Activated naive CD8-positive, alpha-beta T cell treated with anti-CD3 and anti-CD28 coated beads, Interleukin-2, amount 10 ng/mL, durations not matched to agents 7 days and 5 days (primary cell): ENCODE data around the gene HS3ST5. TPM values are rescaled to one million over a fixed set of nuclear protein-coding genes. Genes with fewer than 3 reads are reported as not detected.
"Not testable (repeated sequence)": the region's sequence is repeated elsewhere in the genome, so short reads cannot be mapped to it uniquely, and the experiment has no call there.

ENCODE experiments used
- ATAC-seq: fragments of 150-1000 bp; cut with Tn5 transposase; one replicate; pipeline ENCODE4 v1.10.0; 2021; ENCODE audit warnings: low read depth, moderate library complexity
- POLR2A ChIA-PET: fragments of 350-600 bp; sonication (Branson Sonifier 250); formaldehyde crosslinking; loops from one replicate; lab custom pipeline; 2021; ENCODE audit warnings: antibody characterized with exemption; lab: Charles Lee
- DNase-seq: peaks from one replicate; pipeline ENCODE4 v3.0.0; 2021
- H3K27ac Mint-ChIP-seq: one replicate; pipeline ENCODE4 v1.8.0; 2022; ENCODE audit warnings: mild to moderate bottlenecking, mixed read lengths
- H3K27me3 Mint-ChIP-seq: one replicate; pipeline ENCODE4 v1.8.0; 2022; ENCODE audit warnings: mild to moderate bottlenecking, moderate library complexity, mixed read lengths
- H3K36me3 Mint-ChIP-seq: one replicate; pipeline ENCODE4 v1.8.0; 2021; ENCODE audit warnings: mild to moderate bottlenecking, mixed read lengths
- H3K4me1 Mint-ChIP-seq: one replicate; pipeline ENCODE4 v1.8.0; 2021; ENCODE audit warnings: mixed read lengths
- H3K4me3 Mint-ChIP-seq: one replicate; pipeline ENCODE4 v1.8.0; 2022; ENCODE audit warnings: mild to moderate bottlenecking, moderate library complexity, mixed read lengths
- H3K9me3 Mint-ChIP-seq: one replicate; pipeline ENCODE4 v1.8.0; 2021; ENCODE audit warnings: mixed read lengths
- total RNA-seq, 2 experiments: library from RNA; stranded (reverse); gene quantifications; one replicate each; pipeline ENCODE4 v1.2.3, GENCODE V29; 2021

Gene HS3ST5
- total RNA-seq, 2 experiments from 2014 or later, result not detected

DNA sequence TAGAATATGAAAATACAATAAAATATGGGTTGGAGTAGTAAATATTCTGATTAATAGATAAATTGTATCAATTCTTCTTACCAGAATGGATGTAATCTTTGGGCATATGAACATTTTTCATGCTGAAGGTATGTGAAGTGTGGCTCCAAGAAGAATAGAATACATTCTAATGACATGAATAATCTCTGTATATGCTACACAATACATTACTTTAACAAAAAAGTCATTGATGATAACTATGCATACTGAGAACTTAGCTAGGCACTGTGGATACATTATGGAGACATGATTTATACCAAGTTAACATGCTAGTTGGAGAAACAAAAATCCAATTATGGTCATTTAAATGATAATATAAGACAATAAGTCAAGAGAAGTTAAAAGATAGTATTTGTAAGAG, 309.2 kb downstream of the HS3ST5 start:
- Mint-ChIP-seq H3K27me3 (peaks cover 6% of the 10 kb centered on the region), H3K4me3 (no peak overlapping the region), H3K36me3 (no peaks in the 10 kb centered on the region), H3K4me1 (no peaks in the 10 kb centered on the region), H3K27ac (no peak overlapping the region), H3K9me3 (no peaks in the 10 kb centered on the region)
- ATAC-seq, result no peak
- no peak for DNase-seq
- POLR2A ChIA-PET, result no interaction called here

GRCh38 chr6:114032721-114033120, 310.1 kb downstream of the HS3ST5 start:
- DNase-seq (no peak), ATAC-seq (no peak)
- POLR2A ChIA-PET, result no interaction called here
- Mint-ChIP-seq H3K27ac (no peak overlapping the region), H3K9me3 (no peaks in the 10 kb centered on the region), H3K4me3 (no peak overlapping the region), H3K27me3 (peaks cover 6% of the 10 kb centered on the region), H3K4me1 (no peaks in the 10 kb centered on the region), H3K36me3 (no peaks in the 10 kb centered on the region)

DNA sequence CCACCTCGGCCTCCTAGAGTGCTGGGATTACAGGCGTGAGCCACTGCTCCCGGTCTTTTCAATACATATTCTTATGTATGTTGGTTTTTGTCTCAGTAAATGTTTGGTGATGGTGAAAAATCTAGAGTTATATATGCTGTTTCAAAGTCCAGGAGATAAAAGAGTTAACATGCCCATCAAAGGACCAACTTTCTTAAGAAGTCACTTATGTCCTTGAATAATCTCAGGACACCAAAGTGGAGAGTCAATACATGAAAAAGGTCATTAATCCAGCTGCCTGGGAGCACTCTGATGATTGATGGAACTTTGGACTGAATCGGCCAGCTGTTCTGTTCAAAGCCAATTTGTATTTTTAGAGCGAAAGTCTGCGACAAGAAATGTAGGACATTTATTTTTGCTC, 312.1 kb downstream of the HS3ST5 start:
- POLR2A ChIA-PET, result no interaction called here
- no peaks in the 10 kb centered on the region for H3K36me3 Mint-ChIP-seq
- ATAC-seq (no peak), DNase-seq (no peak)
- H3K4me3 Mint-ChIP-seq, result no peak overlapping the region
- no peaks in the 10 kb centered on the region for H3K4me1 Mint-ChIP-seq
- no peaks in the 10 kb centered on the region for H3K9me3 Mint-ChIP-seq
- H3K27me3 Mint-ChIP-seq, result peaks cover 5% of the 10 kb centered on the region
- no peak overlapping the region for H3K27ac Mint-ChIP-seq

- no peaks in the 10 kb centered on the region for H3K36me3 Mint-ChIP-seq
- POLR2A ChIA-PET, result no interaction called here
- no peaks in the 10 kb centered on the region for H3K27me3 Mint-ChIP-seq
- no peaks in the 10 kb centered on the region for H3K4me1 Mint-ChIP-seq
- no peaks in the 10 kb centered on the region for H3K9me3 Mint-ChIP-seq
- DNase-seq (no peak), ATAC-seq (no peak)
- H3K4me3 Mint-ChIP-seq, result no peak overlapping the region
- H3K27ac Mint-ChIP-seq, result no peak overlapping the region
These were observed 318.1 kb downstream of the HS3ST5 start for GRCh38 chr6:114024746-114025145.

DNA sequence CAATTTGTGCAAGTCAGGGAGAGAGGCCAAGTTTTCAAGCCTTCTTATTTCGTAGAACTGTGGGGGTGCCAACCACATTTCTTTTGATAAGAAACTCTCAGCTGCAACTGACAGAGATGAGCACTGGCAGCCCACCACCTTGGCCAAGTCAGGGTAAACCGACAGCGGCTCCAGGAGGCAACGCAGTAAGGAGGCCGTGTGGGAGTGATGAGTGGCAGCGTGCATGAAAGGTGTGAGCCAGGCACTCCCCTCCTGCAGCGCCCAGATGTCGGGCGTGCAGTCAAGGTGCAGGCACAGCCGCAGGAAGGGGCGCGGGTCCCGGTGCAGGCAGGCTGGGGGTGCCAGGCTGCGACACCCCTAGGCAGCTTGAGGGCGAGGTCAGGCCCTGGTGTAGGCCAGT, 322.6 kb downstream of the HS3ST5 start:
- no peak for DNase-seq
- no peaks in the 10 kb centered on the region for H3K4me1 Mint-ChIP-seq
- ATAC-seq, result no peak
- POLR2A ChIA-PET, result no interaction called here
- no peaks in the 10 kb centered on the region for H3K36me3 Mint-ChIP-seq
- no peaks in the 10 kb centered on the region for H3K27me3 Mint-ChIP-seq
- H3K27ac Mint-ChIP-seq, result no peak overlapping the region
- no peak overlapping the region for H3K4me3 Mint-ChIP-seq
- no peaks in the 10 kb centered on the region for H3K9me3 Mint-ChIP-seq

DNA sequence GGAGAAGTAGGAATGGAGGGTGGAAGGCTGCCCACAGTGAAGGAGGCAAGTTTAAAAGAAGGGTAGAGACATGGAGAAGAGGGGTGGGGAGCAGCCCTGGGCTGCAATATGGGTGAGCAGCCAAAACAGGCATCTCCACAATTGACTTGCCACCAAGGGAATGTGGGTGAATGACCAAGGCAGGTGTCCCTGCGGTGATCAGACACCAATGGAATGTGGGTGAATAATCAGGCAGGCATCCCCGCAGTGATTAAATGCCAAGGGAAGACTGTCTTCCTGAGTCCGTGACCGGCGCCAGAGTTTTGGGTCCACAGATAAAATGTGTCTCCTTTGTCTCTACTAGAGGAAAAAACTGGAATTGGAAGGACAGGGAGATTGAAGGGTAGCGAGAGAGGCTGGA, 325.7 kb downstream of the HS3ST5 start:
- H3K36me3 Mint-ChIP-seq, H3K27me3 Mint-ChIP-seq, POLR2A ChIA-PET, H3K4me3 Mint-ChIP-seq, ATAC-seq, DNase-seq, H3K27ac Mint-ChIP-seq, H3K9me3 Mint-ChIP-seq, H3K4me1 Mint-ChIP-seq: not testable (repeated sequence)

DNA sequence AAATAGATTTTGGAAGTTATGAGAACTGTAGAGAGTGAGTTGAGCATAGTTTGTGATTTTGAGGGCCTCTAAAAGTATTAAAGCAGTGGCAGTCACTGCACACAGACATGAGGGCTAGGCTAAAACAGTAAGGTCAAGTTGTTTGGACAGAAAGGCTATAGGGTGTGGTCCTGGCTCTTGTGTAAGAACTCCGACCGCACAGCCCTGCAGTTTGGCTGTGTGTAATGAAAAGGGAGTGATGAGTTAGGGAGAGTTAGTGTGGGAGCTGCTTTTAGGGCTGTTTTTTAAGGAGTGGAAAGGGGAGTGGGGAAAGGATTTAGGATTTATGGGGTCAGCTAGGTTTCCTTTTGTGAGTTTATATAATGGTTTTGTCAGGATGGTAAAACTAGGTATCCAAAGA, 328.7 kb downstream of the HS3ST5 start:
- H3K27me3 Mint-ChIP-seq, ATAC-seq, H3K36me3 Mint-ChIP-seq: not testable (repeated sequence)

GRCh38 chr6:114011486-114011885, 331.3 kb downstream of the HS3ST5 start:
- H3K27ac Mint-ChIP-seq, H3K4me3 Mint-ChIP-seq, POLR2A ChIA-PET, ATAC-seq, H3K4me1 Mint-ChIP-seq, H3K9me3 Mint-ChIP-seq, H3K36me3 Mint-ChIP-seq, DNase-seq: not testable (repeated sequence)
- peaks cover 10% of the 10 kb centered on the region for H3K27me3 Mint-ChIP-seq

More for the DNA sequence above, 328.7 kb downstream of the HS3ST5 start:
- H3K9me3 Mint-ChIP-seq, H3K4me1 Mint-ChIP-seq, POLR2A ChIA-PET, DNase-seq, H3K27ac Mint-ChIP-seq, H3K4me3 Mint-ChIP-seq: not testable (repeated sequence)

DNA sequence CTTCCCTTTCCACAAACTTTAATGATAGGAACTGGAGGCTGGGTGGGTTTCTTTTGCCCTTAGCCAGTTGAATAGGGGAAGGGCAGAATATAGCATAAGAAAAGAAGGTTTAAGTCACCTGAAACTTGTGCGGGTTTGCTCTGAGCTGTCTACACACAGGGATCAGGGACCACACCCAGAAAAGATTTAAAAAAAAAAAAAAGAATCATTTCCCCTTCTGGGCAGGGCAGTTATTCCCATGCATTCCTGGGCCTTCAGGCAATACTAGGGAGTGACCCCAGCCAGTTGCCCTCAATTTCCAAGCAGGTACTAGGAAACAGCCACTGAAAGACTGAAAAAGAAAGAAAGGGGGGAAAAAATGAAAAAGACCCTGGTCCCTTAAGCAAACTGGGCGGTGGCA, 332.3 kb downstream of the HS3ST5 start:
- POLR2A ChIA-PET, result no interaction called here

GRCh38 chr6:114009192-114009591, 333.6 kb downstream of the HS3ST5 start:
- POLR2A ChIA-PET, result no interaction called here
- no peak overlapping the region for H3K27ac Mint-ChIP-seq
- H3K36me3 Mint-ChIP-seq, result no peaks in the 10 kb centered on the region
- H3K4me3 Mint-ChIP-seq, result no peak overlapping the region
- H3K4me1 Mint-ChIP-seq, result peaks cover 8% of the 10 kb centered on the region
- ATAC-seq, result no peak
- H3K9me3 Mint-ChIP-seq, result no peaks in the 10 kb centered on the region
- peaks cover 13% of the 10 kb centered on the region for H3K27me3 Mint-ChIP-seq
- DNase-seq, result no peak

More for the DNA sequence above, 332.3 kb downstream of the HS3ST5 start:
- peaks cover 8% of the 10 kb centered on the region for H3K4me1 Mint-ChIP-seq
- H3K4me3 Mint-ChIP-seq, result no peak overlapping the region
- no peak overlapping the region for H3K27ac Mint-ChIP-seq
- DNase-seq, result no peak
- H3K36me3 Mint-ChIP-seq, result no peaks in the 10 kb centered on the region
- peaks cover 10% of the 10 kb centered on the region for H3K27me3 Mint-ChIP-seq
- no peak for ATAC-seq
- no peaks in the 10 kb centered on the region for H3K9me3 Mint-ChIP-seq

DNA sequence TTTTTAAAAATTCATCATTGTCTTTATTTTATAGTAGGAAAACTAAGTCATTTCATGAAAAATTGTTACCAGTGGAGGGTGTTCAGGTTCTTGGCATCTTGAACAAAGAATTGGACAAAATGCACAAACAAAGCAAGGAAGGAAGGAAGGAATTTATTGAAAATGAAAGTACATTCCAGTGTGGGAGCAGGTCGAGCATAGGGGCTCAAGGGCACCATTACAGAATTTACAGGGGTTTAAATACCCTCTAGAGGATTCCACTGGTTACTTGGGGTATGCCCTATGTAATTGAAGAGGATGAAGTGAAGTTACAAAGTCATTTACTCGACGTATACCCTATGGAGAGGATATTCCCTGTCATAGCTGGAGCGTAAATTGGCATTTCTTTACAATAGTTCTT, 334.5 kb downstream of the HS3ST5 start:
- DNase-seq (no peak), ATAC-seq (no peak)
- no peaks in the 10 kb centered on the region for H3K9me3 Mint-ChIP-seq
- POLR2A ChIA-PET, result no interaction called here
- no peak overlapping the region for H3K4me3 Mint-ChIP-seq
- peaks cover 8% of the 10 kb centered on the region for H3K4me1 Mint-ChIP-seq
- H3K27ac Mint-ChIP-seq, result no peak overlapping the region
- H3K36me3 Mint-ChIP-seq, result no peaks in the 10 kb centered on the region
- H3K27me3 Mint-ChIP-seq, result peaks cover 13% of the 10 kb centered on the region

GRCh38 chr6:114007516-114007915, 335.3 kb downstream of the HS3ST5 start:
- H3K4me3 Mint-ChIP-seq, result no peak overlapping the region
- no peak for DNase-seq
- H3K27me3 Mint-ChIP-seq, result peaks cover 13% of the 10 kb centered on the region
- ATAC-seq, result peak; percentile 80
- peaks cover 8% of the 10 kb centered on the region for H3K4me1 Mint-ChIP-seq
- H3K27ac Mint-ChIP-seq, result no peak overlapping the region
- POLR2A ChIA-PET, result no interaction called here
- H3K36me3 Mint-ChIP-seq, result no peaks in the 10 kb centered on the region
- no peaks in the 10 kb centered on the region for H3K9me3 Mint-ChIP-seq
